IMR-90 (cell line): ENCODE results near the gene CHN1. TPM values are rescaled to one million over a fixed set of nuclear protein-coding genes. Genes with fewer than 3 reads are reported as not detected.

Experiments
- ATAC-seq: fragments of 200-7000 bp; cut with Tn5 transposase; 2 replicates; pipeline ENCODE4 v1.9.1; 2020; ENCODE audit warnings: low read depth, mild to moderate bottlenecking, moderate library complexity
- BruUV-seq: library from RNA; stranded (reverse); fragments of 400-500 nt; replicated peaks from 2 replicates; lab custom pipeline; 2021; lab: Mats Ljungman, UMichigan
- CTCF ChIA-PET: fragments of 300-600 bp; formaldehyde crosslinking; extraction: SDS; loops from one replicate; lab custom pipeline; 2021; ENCODE audit warnings: antibody characterized with exemption; lab: Yijun Ruan, JAX
- POLR2A ChIA-PET: fragments of 300-600 bp; sonication (Branson Sonifier 250); formaldehyde crosslinking; loops from one replicate; lab custom pipeline; 2022; ENCODE audit warnings: antibody characterized with exemption; ENCODE audit not compliant: unreplicated experiment; lab: Charles Lee
- DNase-seq: peaks from one replicate; pipeline ENCODE4 v3.0.0; 2013
- H2AFZ ChIP-seq: replicated peaks from 2 replicates; pipeline ENCODE3; 2013; ENCODE audit warnings: low read length, mild to moderate bottlenecking; ENCODE audit not compliant: poor library complexity
- H2AK5ac ChIP-seq: 2 replicates; pipeline ENCODE4 v1.6.1; 2013; ENCODE audit warnings: low read depth, low read length, inconsistent platforms
- H2AK9ac ChIP-seq: replicated peaks from 2 replicates; pipeline ENCODE3; 2013; ENCODE audit warnings: mild to moderate bottlenecking, low read depth, low read length, moderate library complexity; ENCODE audit not compliant: poor library complexity
- H2BK120ac ChIP-seq: 2 replicates; pipeline ENCODE4 v1.6.1; 2013; ENCODE audit warnings: low read depth, low read length, inconsistent platforms
- H2BK15ac ChIP-seq: 3 replicates; pipeline ENCODE4 v1.6.1; 2013; ENCODE audit warnings: low read depth, low read length, inconsistent platforms
- H2BK20ac ChIP-seq: 2 replicates; pipeline ENCODE4 v1.6.1; 2013; ENCODE audit warnings: low read depth, mild to moderate bottlenecking, inconsistent platforms, low read length, moderate library complexity
- H2BK5ac ChIP-seq: 2 replicates; pipeline ENCODE4 v1.6.1; 2013; ENCODE audit warnings: mild to moderate bottlenecking, low read depth, low read length, inconsistent platforms; ENCODE audit not compliant: poor library complexity, severe bottlenecking
- H3K14ac ChIP-seq: replicated peaks from 2 replicates; pipeline ENCODE4 v1.6.1; 2013; ENCODE audit warnings: low read depth, low read length, inconsistent platforms
- H3K18ac ChIP-seq: 2 replicates; pipeline ENCODE4 v1.6.1; 2013; ENCODE audit warnings: low read depth, low read length, control low read depth
- H3K23ac ChIP-seq: 2 replicates; pipeline ENCODE4 v1.6.1; 2013; ENCODE audit warnings: low read depth, low read length, inconsistent platforms
- H3K27ac ChIP-seq: 2 replicates; pipeline ENCODE4 v1.5.1; 2013; ENCODE audit warnings: mild to moderate bottlenecking, control low read depth, low read length; ENCODE audit not compliant: insufficient read depth
- H3K27me3 ChIP-seq: 2 replicates; pipeline ENCODE4 v1.6.1; 2013; ENCODE audit warnings: low read length; ENCODE audit not compliant: control insufficient read depth, insufficient read depth
- H3K36me3 ChIP-seq: 2 replicates; pipeline ENCODE4 v1.6.1; 2013; ENCODE audit warnings: low read length, mixed read lengths; ENCODE audit not compliant: control insufficient read depth, insufficient read depth
- H3K4ac ChIP-seq: 2 replicates; pipeline ENCODE4 v1.6.1; 2013; ENCODE audit warnings: low read depth, low read length, inconsistent platforms
- H3K4me1 ChIP-seq: 2 replicates; pipeline ENCODE4 v1.6.1; 2013; ENCODE audit warnings: low read length, mixed read lengths; ENCODE audit not compliant: control insufficient read depth, insufficient read depth
- H3K4me2 ChIP-seq: 2 replicates; pipeline ENCODE4 v1.6.1; 2013; ENCODE audit warnings: low read depth, mild to moderate bottlenecking, control low read depth, low read length, moderate library complexity
- H3K4me3 ChIP-seq: 2 replicates; pipeline ENCODE4 v1.5.1; 2013; ENCODE audit warnings: low read depth, mild to moderate bottlenecking, control low read depth, low read length, moderate library complexity; ENCODE audit not compliant: insufficient read depth
- H3K56ac ChIP-seq: 2 replicates; pipeline ENCODE4 v1.6.1; 2013; ENCODE audit warnings: low read length, inconsistent platforms; ENCODE audit not compliant: insufficient read depth; ENCODE audit errors: extremely low read depth
- H3K79me1 ChIP-seq, 2 experiments: 2 replicates each; pipeline ENCODE4 v1.6.1; 2013; ENCODE audit warnings: low read length in 2 of 2, inconsistent platforms in 1 of 2, low read depth in 1 of 2
- H3K9ac ChIP-seq: 2 replicates; pipeline ENCODE4 v1.6.1; 2013; ENCODE audit warnings: low read depth, low read length, control low read depth
- H3K9me1 ChIP-seq: 2 replicates; pipeline ENCODE4 v1.6.1; 2013; ENCODE audit warnings: low read length, inconsistent platforms; ENCODE audit not compliant: insufficient read depth
- H3K9me3 ChIP-seq: 2 replicates; pipeline ENCODE4 v1.6.1; 2013; ENCODE audit warnings: low read length; ENCODE audit not compliant: control insufficient read depth, insufficient read depth
- H4K20me1 ChIP-seq: 2 replicates; pipeline ENCODE4 v1.6.1; 2013; ENCODE audit warnings: low read length, inconsistent platforms; ENCODE audit not compliant: insufficient read depth
- H4K5ac ChIP-seq: 2 replicates; pipeline ENCODE4 v1.6.1; 2013; ENCODE audit warnings: mild to moderate bottlenecking, low read depth, low read length, control low read depth
- H4K8ac ChIP-seq, 2 experiments: 2 replicates each; pipeline ENCODE4 v1.6.1; 2013; ENCODE audit warnings: low read depth in 2 of 2, low read length in 2 of 2, control low read depth in 1 of 2, inconsistent platforms in 1 of 2
- H4K91ac ChIP-seq: 2 replicates; pipeline ENCODE4 v1.6.1; 2013; ENCODE audit warnings: low read depth, low read length, inconsistent platforms; ENCODE audit not compliant: insufficient read depth
- FOS ChIP-seq: fragments of 150-350 bp; IDR thresholded peaks from 2 replicates; pipeline ENCODE4 v1.6.1; 2016; ENCODE audit warnings: low read depth, low read length
- MXI1 ChIP-seq: IDR thresholded peaks from 2 replicates; pipeline ENCODE4 v1.6.1; 2012; ENCODE audit warnings: low read depth, mild to moderate bottlenecking, low read length, moderate library complexity, borderline replicate concordance
- NFE2L2 ChIP-seq: fragments of 150-350 bp; IDR thresholded peaks from 2 replicates; pipeline ENCODE4 v1.6.1; 2016; ENCODE audit warnings: low read depth, mild to moderate bottlenecking, low read length
- RAD21 ChIP-seq: IDR thresholded peaks from 2 replicates; pipeline ENCODE4 v1.6.1; 2012; ENCODE audit warnings: low read length, improper control_type of control experiment
- SMC3 ChIP-seq: fragments of 150-350 bp; IDR thresholded peaks from 2 replicates; pipeline ENCODE4 v1.6.1; 2016; ENCODE audit warnings: low read depth, mild to moderate bottlenecking, antibody characterized with exemption, low read length, moderate library complexity
- WGBS, 2 experiments: methylation state at CpG; one replicate each; pipeline versions ENCODE4 v1.1.5 to v1.1.7; 2013; ENCODE audit warnings: missing lambda C conversion rate in 2 of 2; ENCODE audit not compliant: insufficient read length in 1 of 2; ENCODE audit errors: extremely low coverage in 2 of 2; 5-methylcytosine and 5-hydroxymethylcytosine counted together
- dilution Hi-C: fragments of 300-500 bp; cut with HindIII; formaldehyde crosslinking; loops from one replicate; pipeline ENCODE4 v1.14.3; 2018; ENCODE audit warnings: low sequenced_read_pairs; ENCODE audit not compliant: unreplicated experiment
- in situ Hi-C: fragments of 300-500 bp; cut with MboI; formaldehyde crosslinking; loops from 3 replicates; pipeline ENCODE4 v1.14.3; 2019; ENCODE audit warnings: low sequenced_read_pairs, inconsistent platforms, mixed read lengths
- intact Hi-C: fragments of 100-400 bp; cut with micrococcal nuclease; formaldehyde crosslinking; loops from 2 replicates; pipeline ENCODE4 v1.10.0; 2022
- polyA plus RNA-seq, 3 experiments: library from polyadenylated mRNA; depleted of rRNA; stranded (reverse); fragments of >200 nt; gene quantifications; 2 replicates each; pipeline ENCODE4 v1.2.3, GENCODE V29; 2012; ENCODE audit warnings: low replicate concordance in 1 of 3
- total RNA-seq: library from RNA; depleted of rRNA; stranded (reverse); fragments of >200 nt; gene quantifications from 2 replicates; pipeline ENCODE4 v1.2.3, GENCODE V29; 2012

CHN1 gene
- total and polyA plus RNA-seq, 2 of the 4 experiments (the other 2 are of a cell fraction) = 58.4 to 66.9 TPM

DNA sequence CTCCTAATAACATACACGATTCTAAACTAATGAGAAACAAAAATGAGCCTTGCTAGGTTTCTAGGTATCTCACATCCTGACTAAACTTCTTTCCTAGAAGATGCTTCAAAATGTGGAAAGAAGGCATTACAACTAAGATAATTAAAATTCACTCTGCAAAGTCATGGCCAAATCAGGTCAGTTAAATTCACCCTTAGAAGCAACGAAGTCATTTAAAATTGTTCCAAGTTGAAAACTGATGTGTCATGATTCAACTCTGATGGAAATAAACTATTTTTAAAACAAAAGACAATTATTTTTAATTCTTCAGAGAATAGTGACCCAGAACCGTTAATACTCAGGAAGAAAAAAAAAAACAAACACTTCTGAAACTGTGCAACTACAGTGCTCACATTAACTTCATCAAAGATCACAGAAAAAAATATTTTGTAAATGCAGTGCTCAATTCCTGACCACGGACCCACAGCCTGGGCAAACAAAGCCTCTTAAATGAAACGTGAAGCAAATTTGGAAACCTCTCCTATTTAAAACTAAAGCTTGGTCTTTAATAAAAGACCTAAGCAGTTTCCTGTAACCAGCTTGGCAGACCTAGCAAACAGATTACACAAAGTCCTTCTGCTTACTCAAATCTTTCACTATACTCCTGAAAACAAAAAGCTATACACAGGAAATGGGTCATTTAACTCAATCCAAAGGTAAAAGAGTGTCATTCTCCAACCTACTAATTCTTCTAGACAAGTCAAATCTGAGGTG lies 39.0 kb downstream of the CHN1 start:
- Histone ChIP-seq H2AK5ac (no peak overlapping the region), H3K79me1 (peaks cover 4 to 12% of the 10 kb centered on the region in 2 experiments; a peak in 3 of 4 replicates), H3K18ac (peak overlapping the region; percentile 98), H4K5ac (peak overlapping the region; percentile 94), H2BK120ac (peak overlapping the region; percentile 76), H3K27me3 (no peaks in the 10 kb centered on the region), H3K9ac (peak overlapping the region; percentile 67), H3K56ac (0 out of 2 replicates have a peak overlapping the region, but pooled peaks have one; percentile 36), H3K9me3 (no peaks in the 10 kb centered on the region), H3K4me2 (peak overlapping the region; percentile 94), H3K9me1 (no peaks in the 10 kb centered on the region), H3K4me3 (no peak overlapping the region), H4K20me1 (no peaks in the 10 kb centered on the region), H3K27ac (peak overlapping the region; percentile 84), H3K23ac (peak overlapping the region; percentile 85), H3K4me1 (peaks cover 4% of the 10 kb centered on the region; the same call in 1 of the 2 replicates), H3K4ac (peak overlapping the region; percentile 66), H3K36me3 (no peaks in the 10 kb centered on the region), H2BK20ac (peak overlapping the region; percentile 53), H2AFZ (no peak overlapping the region), H2BK5ac (peak overlapping the region; percentile 88), H3K14ac (peak overlapping the region; percentile 59), H2AK9ac (no peak overlapping the region), H2BK15ac (peak overlapping the region; percentile 84; the same call in 2 of the 3 replicates), H4K91ac (peak overlapping the region; percentile 70; the same call in 1 of the 2 replicates), H4K8ac (peak overlapping the region; percentile 29 to 70; a peak in 3 of 4 replicates)
- DNase-seq = peak; percentile 42
- CTCF ChIA-PET = no interaction called here
- TF ChIP-seq RAD21 (no peak), FOS (no peak), SMC3 (no peak), MXI1 (no peak), NFE2L2 (peak; percentile 70; the same call in 1 of the 2 replicates)
- in situ Hi-C loops (no loop called here), dilution Hi-C loops (no loop called here), intact Hi-C loops (no loop called here)
- ATAC-seq = peak; percentile 55
- POLR2A ChIA-PET = no interaction called here
- no CpG with 5 or more reads among the region's 5 CpGs for WGBS, 2 experiments
- no TSS peak for BruUV-seq
